HG02973 (cell line): Measurements from ENCODE around the gene GIMAP2.
A peak's percentile ranks its signal among the peaks of the same experiment; 100 is the strongest.
"Not testable (repeated sequence)": the region's sequence is repeated elsewhere in the genome, so short reads cannot be mapped to it uniquely, and the experiment has no call there.

Experiments used
- ATAC-seq: cut with Tn5 transposase; IDR thresholded peaks from one replicate; pipeline ENCODE4 v1.9.1; 2021; ENCODE audit warnings: moderate library complexity; ENCODE audit not compliant: unreplicated experiment

GIMAP2 gene

DNA sequence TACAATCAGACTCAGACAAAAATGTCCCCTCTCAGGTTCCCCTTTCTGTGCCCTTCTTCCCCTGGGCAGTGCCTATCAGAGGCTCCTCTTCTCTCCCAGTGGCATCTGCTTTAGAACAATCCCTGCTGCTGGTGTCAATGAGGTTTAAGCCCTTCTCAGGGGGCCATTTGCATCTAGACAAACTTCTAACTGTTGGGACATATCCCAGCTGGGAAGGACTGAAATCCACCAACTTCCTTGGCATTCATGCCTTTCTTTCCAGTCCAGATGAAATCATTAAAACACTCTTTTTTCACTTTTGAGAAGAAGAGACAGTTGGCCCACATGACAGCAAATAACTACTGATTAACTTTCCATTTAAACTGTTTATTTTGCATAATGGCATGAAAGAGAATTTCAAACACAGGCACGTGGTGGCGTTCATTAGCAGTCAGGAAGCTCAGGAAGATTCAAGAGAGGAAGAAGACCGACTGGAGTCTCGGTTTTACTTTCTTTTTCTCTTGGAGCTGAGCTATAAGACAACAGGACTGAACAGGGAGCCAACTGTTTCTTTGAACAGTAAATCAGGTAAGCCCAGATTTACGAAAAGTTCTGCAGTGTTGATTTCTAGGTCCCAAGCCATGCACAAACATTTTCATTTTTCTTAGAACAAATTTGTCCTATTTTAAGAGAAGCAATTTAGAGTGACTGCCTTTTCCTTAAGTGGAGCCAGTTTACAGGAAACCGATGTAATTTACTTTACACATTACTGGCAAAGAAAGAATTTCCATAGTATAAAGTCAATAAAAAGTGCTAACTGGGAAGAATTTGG is at the start of gene GIMAP2:
Gene GIMAP2 (plus strand): TSS at position 488 of the 811 bp plus-strand sequence. CDS start 1,354 bp downstream, outside the sequence.
- ATAC-seq = peak; percentile 96

GRCh38 chr7:150641854-150642253 is 43.7 kb upstream of the GIMAP2 start:
- ATAC-seq = no peak

DNA sequence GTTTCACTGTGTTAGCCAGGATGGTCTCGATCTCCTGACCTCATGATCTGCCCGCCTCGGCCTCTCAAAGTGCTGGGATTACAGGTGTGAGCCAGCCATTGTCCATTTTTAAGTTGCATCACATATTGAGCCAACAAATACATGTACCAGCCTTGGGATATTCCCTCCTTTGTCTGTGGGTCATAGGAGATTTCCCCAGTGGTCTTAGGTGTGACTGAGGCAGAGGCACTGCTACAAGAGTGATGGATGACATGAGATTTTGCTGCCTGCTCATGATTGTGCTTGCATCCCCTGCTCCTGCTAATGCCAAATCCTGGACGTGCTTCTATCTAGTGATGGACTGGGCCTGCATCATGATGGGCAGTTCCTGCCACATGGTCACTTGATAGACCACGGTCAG is 42.6 kb upstream of the GIMAP2 start:
- no peak for ATAC-seq

DNA sequence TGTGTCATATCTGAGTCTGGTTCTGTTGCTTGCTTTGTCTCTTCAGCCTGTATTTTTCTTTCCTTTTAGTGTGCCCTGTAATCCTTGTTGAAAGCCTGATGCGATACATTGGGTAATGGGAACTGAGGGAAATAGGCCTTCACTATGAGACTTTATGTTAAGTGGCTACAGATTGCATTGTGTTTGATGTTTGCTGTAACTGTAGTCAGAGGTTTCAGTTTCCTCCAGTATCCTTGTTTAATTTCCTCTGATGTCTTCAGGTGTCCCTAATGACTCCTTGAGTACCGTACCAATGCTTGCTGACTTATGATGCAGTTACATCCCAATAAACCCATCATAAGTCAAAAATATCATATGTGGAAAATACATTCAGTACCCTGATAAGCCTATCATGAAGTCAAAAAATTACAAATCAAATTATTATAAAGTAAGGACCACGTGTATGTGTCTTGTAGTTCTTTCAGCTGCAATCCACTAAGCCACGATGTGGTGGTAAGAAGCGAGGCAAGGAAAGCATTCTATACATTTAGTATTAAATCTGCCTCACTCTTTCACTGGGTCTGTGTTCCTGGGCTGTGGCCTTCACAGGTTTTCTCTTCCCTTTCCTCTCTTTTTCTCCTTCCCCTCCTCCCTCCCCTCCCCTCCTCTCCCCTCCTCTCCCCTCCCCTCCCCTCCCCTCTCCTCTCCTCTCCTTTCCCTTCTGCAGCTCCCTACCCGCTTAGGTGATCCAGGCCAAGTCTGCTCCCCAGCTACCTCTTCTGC is 40.1 kb upstream of the GIMAP2 start:
- ATAC-seq = no peak

DNA sequence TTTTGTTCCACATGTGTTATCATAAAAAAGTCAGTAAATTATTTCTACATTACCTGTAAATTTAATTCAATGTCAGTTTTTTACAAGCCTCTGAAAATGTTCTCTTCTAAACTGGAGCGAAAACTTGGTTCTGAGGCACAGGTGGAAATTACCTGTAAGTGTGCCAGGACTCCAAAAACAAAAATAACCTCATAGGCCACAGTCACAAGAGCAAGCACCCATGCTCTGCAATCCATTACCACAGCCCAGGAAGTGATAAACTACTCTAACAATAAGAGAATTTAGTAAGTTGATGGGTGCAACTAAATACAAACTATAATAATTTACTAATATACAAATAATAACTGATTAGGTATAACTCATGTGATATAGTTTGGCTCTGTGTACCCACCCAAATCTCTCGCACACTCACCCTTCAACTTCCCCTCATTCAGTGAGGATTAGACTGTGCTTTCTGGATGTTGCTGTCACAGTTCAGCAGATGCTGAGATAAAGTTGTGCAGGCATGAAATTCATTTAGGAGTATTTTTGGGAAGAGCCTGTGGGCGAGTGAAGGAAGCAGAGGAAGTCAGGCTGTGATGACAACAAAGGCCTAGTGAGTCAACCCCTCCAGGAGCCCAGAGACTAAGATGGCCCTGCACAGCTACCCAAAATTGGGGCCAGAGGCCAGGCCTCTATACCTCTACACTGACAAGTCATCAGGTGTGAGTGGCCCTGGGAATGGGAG is 37.0 kb upstream of the GIMAP2 start:
- ATAC-seq = no peak

DNA sequence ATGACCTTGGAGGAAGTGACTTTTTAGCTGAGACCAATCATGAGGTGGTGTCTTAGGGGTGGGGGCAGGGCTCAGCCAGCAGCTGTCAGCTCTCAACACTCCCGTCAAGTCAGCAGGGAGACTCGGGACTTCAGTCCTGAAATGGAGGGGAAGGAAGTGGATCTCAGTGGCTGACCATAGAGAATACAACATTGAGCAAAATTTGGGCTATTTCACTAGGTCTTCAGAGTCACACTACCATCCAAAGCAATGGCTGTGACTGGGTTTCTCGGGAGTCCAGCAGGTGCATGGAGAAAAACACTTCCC is 36.5 kb upstream of the GIMAP2 start:
- ATAC-seq = no peak

DNA sequence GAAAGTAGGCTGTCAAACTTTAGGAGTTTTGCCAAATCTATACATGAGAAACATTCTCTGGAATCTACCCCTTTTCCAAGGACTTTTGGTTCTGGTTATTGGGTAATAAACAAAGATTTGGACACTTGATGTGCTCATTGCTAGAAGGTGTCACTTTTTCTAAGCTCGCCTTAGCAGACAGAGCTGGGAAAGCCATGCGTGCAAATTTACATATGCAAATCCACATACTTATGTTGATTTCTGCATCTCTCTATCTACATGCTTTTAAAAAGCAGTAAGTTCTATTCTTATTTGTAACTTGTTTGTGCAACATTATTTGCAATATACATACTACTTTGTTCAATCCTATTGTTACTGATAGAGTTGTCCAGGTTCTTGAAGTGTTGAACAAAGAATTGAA is 30.8 kb upstream of the GIMAP2 start:
- no peak for ATAC-seq

- ATAC-seq = no peak
These were observed 29.5 kb upstream of the GIMAP2 start for GRCh38 chr7:150656047-150656446.

- no peak for ATAC-seq
These were observed 28.0 kb upstream of the GIMAP2 start for GRCh38 chr7:150657526-150657925.

GRCh38 chr7:150660939-150661613 is 24.4 kb upstream of the GIMAP2 start:
- ATAC-seq = no peak

DNA sequence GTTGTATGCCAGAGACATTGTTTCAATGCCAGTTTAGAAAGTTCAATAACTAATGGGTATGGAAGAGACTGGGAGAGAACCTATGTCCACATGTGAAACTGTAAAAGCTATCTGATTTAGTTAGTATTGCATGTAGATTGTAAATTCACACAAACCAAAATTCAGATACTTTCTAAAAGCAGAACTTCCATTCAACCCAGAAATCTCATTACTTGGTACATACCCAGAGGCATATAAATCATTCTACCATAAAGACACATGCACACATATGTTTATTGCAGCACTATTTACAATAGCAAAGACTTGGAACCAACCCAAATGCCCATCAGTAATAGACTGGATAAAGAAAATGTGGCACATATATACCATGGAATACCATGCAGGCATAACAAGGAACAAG is 22.7 kb upstream of the GIMAP2 start:
- not testable (repeated sequence) for ATAC-seq

- ATAC-seq = no peak
These were observed 21.6 kb upstream of the GIMAP2 start for GRCh38 chr7:150663802-150664494.

DNA sequence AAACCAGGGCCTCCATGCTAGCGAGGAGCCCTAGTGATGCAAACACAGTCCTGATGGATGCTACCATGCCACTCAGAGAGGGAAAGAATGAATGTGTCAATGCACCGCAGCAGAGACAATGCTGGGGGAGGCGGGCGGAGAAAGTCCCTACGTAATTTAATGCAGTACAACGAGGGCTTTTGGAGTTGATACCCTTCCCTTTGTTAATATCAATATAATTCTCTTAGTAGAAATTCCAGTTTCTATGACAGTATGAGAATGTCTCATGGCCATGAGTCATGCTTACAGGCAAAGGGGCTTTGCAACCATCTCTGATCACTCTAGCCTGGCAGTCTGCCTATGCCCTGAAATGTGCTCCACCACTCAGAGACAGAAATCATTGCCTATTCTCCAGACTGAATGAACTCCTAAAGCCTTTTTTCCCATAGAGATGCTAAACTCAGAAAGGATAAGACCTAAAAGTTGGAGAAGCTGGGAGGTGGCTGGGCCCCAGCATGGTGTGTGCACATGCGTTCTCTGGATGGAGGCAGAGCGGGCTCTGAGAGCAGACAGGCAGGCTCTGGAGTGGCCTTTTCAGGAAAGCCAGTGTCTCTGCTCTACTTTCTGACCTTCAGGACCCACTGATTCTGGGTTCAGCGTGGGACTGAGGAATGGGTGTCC is 20.3 kb upstream of the GIMAP2 start:
- ATAC-seq = no peak

DNA sequence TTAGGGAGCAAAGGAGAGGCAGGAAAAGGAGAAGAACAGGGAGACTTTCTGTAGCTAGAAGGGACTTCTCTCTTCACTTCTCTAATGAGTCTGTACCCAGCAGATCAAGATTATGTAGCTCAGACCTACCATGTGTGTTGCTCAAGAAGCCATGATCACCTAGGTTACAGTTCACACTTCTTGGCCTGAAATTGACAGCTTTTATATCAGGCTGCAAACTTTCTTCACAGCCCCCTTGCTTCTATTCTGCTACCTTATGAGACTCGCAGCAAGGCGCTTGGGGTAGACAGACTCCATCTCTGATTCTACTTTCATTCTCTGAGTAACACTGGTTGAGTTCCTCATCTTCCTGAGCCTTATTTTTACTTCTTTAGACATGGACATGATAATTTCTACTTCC is 19.6 kb upstream of the GIMAP2 start:
- ATAC-seq = no peak

DNA sequence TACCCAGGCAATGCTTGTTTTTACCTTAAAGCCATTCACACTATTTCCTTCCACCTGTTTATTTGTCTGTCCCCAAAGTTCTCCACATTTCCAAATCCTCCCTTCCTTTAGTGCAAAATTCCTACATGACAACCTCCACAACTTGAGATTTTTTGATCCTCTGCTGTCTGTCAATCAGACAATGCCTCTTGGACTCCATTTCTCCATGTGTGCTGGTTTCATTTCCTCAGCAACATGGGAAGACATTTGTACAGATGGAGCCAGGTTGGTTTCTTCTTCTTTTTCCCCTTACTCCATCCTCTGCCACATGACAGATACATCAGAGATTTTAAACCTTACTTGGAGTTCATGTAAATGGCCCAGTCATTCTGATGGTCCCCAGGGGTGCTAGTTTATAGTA is 19.1 kb upstream of the GIMAP2 start:
- no peak for ATAC-seq

DNA sequence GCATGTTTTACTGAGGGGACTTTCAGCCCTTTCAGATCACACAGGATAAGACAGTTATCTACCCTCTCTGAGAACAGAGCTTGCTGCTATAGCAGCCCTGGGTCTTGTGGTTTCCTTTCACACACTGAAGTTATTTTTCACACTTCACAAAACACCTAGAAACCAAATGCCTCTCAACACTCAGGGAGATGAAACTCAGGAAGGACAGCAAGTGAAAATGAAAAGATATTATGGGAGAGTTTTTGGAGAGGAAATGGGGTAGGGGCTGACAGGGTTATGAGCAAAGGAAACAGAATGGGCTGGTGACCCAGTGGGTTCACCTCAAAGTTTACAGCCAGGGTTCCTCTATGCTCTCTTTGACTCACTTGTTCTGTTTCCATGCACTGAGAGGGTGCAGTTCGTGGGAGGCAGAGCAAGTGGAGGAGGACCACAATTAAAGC is 17.0 kb upstream of the GIMAP2 start:
- peak; percentile 76 for ATAC-seq

DNA sequence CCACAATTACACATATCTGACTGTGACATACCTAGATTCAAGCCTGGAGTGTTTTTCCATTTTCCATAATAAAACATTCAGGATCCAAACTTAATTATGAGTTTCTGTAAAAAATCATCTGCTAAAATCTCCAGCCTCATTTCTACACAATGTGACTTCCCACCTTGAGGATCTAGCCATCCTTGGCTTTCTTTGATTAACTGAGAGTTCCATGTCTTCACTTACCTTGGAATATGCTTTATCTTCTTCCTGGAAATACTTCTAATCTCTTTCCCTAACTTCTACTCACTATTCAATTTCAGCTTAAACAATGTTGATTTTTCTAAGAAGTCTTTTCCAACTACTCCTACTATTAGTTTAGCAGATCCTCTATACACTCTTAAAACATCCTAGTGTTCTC is 16.5 kb upstream of the GIMAP2 start:
- ATAC-seq = no peak

- ATAC-seq = not testable (repeated sequence)
These were observed 13.5 kb upstream of the GIMAP2 start for GRCh38 chr7:150671798-150672585.

GRCh38 chr7:150675714-150676113 is 9.8 kb upstream of the GIMAP2 start:
- ATAC-seq = no peak
